Activated naive CD8-positive, alpha-beta T cell treated with anti-CD3 and anti-CD28 coated beads, Interleukin-2, amount 10 ng/mL, durations not matched to agents 7 days and 5 days (primary cell): ENCODE measurements around the gene PHC3. TPM values are rescaled to one million over a fixed set of nuclear protein-coding genes. Genes with fewer than 3 reads are reported as not detected.
"Not testable (repeated sequence)": the region's sequence is repeated elsewhere in the genome, so short reads cannot be mapped to it uniquely, and the experiment has no call there.

Experiments used
- ATAC-seq: fragments of 150-1000 bp; cut with Tn5 transposase; one replicate; pipeline ENCODE4 v1.10.0; 2021; ENCODE audit warnings: low read depth, moderate library complexity
- POLR2A ChIA-PET: fragments of 350-600 bp; sonication (Branson Sonifier 250); formaldehyde crosslinking; loops from one replicate; lab custom pipeline; 2021; ENCODE audit warnings: antibody characterized with exemption; lab: Charles Lee
- DNase-seq: peaks from one replicate; pipeline ENCODE4 v3.0.0; 2021
- H3K27ac Mint-ChIP-seq: one replicate; pipeline ENCODE4 v1.8.0; 2022; ENCODE audit warnings: mild to moderate bottlenecking, mixed read lengths
- H3K27me3 Mint-ChIP-seq: one replicate; pipeline ENCODE4 v1.8.0; 2022; ENCODE audit warnings: mild to moderate bottlenecking, moderate library complexity, mixed read lengths
- H3K36me3 Mint-ChIP-seq: one replicate; pipeline ENCODE4 v1.8.0; 2021; ENCODE audit warnings: mild to moderate bottlenecking, mixed read lengths
- H3K4me1 Mint-ChIP-seq: one replicate; pipeline ENCODE4 v1.8.0; 2021; ENCODE audit warnings: mixed read lengths
- H3K4me3 Mint-ChIP-seq: one replicate; pipeline ENCODE4 v1.8.0; 2022; ENCODE audit warnings: mild to moderate bottlenecking, moderate library complexity, mixed read lengths
- H3K9me3 Mint-ChIP-seq: one replicate; pipeline ENCODE4 v1.8.0; 2021; ENCODE audit warnings: mixed read lengths
- total RNA-seq, 2 experiments: library from RNA; stranded (reverse); gene quantifications; one replicate each; pipeline ENCODE4 v1.2.3, GENCODE V29; 2021

PHC3 gene
- total RNA-seq, 2 experiments from 2014 or later, result 94.9 to 105 TPM

DNA sequence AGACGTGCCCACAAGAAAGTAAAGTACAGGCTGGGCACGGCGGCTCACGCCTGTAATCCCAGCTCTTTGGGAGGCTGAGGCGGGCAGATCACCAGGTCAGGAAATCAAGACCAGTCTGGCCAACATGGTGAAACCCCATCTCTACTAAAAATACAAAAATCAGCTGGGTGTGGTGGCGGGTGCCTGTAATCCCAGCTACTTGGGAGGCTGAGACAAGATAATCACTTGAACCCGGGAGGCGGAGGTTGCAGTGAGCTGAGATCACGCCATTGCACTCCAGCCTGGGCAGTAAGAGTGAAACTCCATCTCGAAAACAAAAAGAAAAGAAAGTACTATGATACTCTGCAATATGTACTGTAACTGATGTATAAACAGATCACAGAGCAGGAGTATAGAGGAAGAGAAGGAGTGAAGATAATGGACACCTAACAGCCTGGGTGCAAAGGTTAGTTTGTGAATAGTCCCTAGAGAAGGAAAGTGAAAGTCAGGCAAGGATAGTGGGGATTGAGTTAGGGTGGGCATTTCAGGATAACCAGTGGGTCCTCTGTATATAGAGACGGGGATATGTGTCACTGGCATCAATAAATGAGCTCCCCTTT is 24.7 kb upstream of the PHC3 start:
- H3K27ac Mint-ChIP-seq, DNase-seq, POLR2A ChIA-PET, H3K4me3 Mint-ChIP-seq, H3K36me3 Mint-ChIP-seq, H3K9me3 Mint-ChIP-seq, ATAC-seq, H3K4me1 Mint-ChIP-seq: not testable (repeated sequence)
- peaks cover 11% of the 10 kb centered on the region for H3K27me3 Mint-ChIP-seq

DNA sequence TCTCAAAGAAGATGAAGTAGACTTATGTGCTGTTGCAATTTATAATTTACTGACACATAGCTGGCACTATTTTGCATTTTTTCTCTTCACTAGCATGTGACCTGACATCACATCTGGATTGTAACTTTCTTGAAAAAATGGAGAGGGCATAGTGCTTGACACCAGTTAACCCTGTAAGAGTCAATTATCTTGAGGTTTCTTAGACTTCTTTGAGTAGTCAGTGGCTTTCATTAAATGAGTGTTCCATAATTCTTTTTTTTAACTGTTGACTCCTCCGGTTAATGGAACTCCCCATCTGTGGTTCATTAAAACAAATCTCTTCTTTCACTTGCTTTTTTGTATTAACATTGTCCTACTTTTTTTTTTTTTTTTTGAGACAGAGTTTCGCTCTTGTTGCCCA is 23.8 kb upstream of the PHC3 start:
- Mint-ChIP-seq H3K4me1 (no peaks in the 10 kb centered on the region), H3K27me3 (peaks cover 15% of the 10 kb centered on the region), H3K27ac (no peak overlapping the region), H3K9me3 (no peaks in the 10 kb centered on the region), H3K4me3 (no peak overlapping the region), H3K36me3 (no peaks in the 10 kb centered on the region)
- POLR2A ChIA-PET, result no interaction called here
- ATAC-seq (no peak), DNase-seq (no peak)

DNA sequence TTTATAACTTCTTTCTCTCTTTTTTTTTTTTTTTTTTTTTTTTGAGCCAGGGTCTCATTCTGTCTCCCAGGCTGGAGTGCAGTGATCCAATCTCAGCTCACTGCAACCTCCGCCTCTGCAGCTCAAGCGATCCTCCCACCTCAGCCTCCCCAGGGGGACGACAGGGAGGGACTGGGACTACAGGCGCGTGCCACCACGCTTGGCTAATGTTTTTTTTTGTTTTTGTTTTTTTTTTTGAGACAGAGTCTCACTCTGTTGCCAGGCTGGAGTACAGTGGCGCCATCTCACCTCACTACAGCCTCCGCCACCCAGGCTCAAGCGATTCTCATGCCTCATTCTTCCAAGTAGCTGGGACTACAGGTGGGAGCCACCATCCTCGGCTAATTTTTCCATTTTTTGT is 23.0 kb upstream of the PHC3 start:
- Mint-ChIP-seq H3K4me3 (no peak overlapping the region), H3K27ac (no peak overlapping the region), H3K9me3 (no peaks in the 10 kb centered on the region), H3K36me3 (no peaks in the 10 kb centered on the region), H3K27me3 (peaks cover 15% of the 10 kb centered on the region), H3K4me1 (peaks cover 2% of the 10 kb centered on the region)
- ATAC-seq, result no peak
- POLR2A ChIA-PET, result interaction anchor here (0.5 kb wide), 1 partner anchor 239 kb away, joined by 3 read pairs; no protein-coding TSS in a partner anchor
- DNase-seq, result no peak

DNA sequence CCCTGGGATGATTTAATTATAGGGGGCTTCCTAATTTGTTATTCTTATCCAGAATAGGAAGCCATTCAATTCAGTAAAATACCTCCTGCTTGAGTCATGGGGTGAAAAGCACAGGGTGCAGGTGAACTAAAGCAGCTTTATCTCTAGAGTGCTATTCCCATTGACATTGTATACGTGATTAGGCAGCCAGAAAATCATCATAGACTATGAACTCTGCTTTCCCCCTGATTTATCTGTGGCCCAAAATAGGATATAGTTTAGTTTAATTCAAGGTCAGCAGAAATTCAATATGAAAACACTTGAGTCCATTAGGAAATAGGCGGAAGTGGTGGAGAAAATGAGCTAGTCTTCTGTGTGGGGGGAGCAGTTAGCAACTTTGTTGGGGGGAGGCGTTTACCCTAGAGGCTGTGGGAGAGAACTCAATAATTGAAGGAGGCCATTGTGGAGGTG is 22.5 kb upstream of the PHC3 start:
- no peak overlapping the region for H3K27ac Mint-ChIP-seq
- peaks cover 15% of the 10 kb centered on the region for H3K27me3 Mint-ChIP-seq
- DNase-seq (no peak), ATAC-seq (no peak)
- H3K9me3 Mint-ChIP-seq, result no peaks in the 10 kb centered on the region
- peaks cover 2% of the 10 kb centered on the region for H3K4me1 Mint-ChIP-seq
- no peak overlapping the region for H3K4me3 Mint-ChIP-seq
- POLR2A ChIA-PET, result interaction anchor here (0.5 kb wide), 1 partner anchor 238 kb away, joined by 3 read pairs; no protein-coding TSS in a partner anchor
- no peaks in the 10 kb centered on the region for H3K36me3 Mint-ChIP-seq

DNA sequence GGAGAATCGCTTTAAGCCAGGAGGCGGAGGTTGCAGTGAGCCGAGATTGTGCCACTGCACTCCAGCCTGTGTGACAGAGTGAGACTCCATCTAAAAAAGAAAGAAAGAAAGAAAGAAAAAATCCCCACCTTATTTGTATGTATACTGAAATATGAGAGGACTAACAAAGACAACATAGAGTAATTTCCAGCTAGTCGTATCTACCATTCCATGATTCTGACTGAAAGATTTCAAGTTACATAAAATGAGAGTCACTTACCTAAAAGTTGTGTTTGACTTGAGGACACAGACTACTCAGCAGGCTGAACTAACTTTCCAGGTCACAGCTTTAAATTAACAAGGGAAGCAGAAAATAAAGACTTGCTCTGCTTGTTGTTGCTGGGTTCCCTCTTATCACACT is 21.9 kb upstream of the PHC3 start:
- peaks cover 18% of the 10 kb centered on the region for H3K27me3 Mint-ChIP-seq
- H3K9me3 Mint-ChIP-seq, result no peaks in the 10 kb centered on the region
- H3K36me3 Mint-ChIP-seq, result no peaks in the 10 kb centered on the region
- ATAC-seq (no peak), DNase-seq (no peak)
- peaks cover 2% of the 10 kb centered on the region for H3K4me1 Mint-ChIP-seq
- no peak overlapping the region for H3K4me3 Mint-ChIP-seq
- POLR2A ChIA-PET, result interaction anchor here (0.6 kb wide), 1 partner anchor 1257 kb away, joined by 3 read pairs; the partner anchor contains the start of gene TNIK
- no peak overlapping the region for H3K27ac Mint-ChIP-seq

DNA sequence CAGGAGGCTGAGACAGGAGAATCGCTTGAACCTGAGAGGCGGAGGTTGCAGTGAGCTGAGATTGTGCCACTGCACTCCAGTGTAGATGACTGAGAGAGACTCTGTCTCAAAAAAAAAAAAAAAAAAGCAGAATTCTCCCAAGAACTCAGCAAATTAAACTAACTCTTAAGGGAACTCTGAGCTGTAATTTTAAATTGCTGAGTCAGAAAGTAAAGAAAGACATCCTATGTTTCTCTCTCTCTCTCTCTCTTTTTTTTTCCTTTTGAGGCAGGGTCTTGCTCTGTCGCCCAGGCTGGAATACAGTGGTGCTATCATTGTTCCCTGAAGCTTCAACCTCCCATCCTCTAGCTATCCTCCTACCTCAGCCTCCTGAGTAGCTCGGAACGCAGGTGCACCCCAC is 20.0 kb upstream of the PHC3 start:
- Mint-ChIP-seq H3K9me3 (no peaks in the 10 kb centered on the region), H3K27ac (no peak overlapping the region), H3K4me3 (no peak overlapping the region), H3K4me1 (peaks cover 2% of the 10 kb centered on the region), H3K36me3 (no peaks in the 10 kb centered on the region), H3K27me3 (peaks cover 15% of the 10 kb centered on the region)
- POLR2A ChIA-PET, result no interaction called here
- ATAC-seq (no peak), DNase-seq (no peak)

DNA sequence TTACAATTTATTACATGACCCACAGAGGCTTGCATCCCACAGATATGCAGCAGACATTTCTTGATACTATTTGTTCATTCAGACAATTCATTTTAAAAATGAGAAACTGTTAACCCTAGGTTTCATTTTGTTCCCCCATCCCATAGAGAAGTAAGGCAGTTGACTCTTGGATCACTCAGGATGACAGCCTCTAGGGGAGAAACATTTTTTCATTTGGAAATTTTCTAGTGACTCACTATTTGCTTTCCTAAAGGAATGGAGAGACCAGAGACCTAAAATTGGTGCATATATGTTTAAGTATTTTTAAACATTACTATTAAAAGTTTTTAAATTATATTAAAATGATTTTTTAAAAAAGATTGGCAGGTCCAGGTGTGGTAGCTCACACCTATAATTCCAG is 19.5 kb upstream of the PHC3 start:
- Mint-ChIP-seq H3K9me3 (no peaks in the 10 kb centered on the region), H3K36me3 (no peaks in the 10 kb centered on the region), H3K4me1 (peaks cover 2% of the 10 kb centered on the region), H3K27me3 (peaks cover 13% of the 10 kb centered on the region), H3K4me3 (no peak overlapping the region), H3K27ac (no peak overlapping the region)
- POLR2A ChIA-PET, result no interaction called here
- no peak for ATAC-seq
- DNase-seq, result no peak

DNA sequence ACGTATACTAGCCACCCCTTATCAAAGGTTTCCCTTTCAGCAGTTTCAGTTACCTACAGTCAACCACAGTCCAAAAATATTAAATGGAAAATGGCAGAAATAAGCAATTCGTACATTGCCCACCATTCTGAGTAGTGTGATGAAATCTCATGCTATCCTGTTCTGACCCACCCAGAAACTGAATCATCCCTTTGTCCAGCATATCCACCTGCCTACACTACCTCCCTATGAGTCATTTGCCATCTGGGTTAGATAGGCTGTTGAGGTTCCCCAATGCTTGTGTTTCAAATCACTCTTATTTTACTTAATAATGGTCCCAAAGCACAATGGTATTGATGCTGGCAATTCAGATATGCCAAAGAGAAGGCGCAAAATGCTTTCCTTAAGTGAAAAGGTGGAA is 15.3 kb upstream of the PHC3 start:
- Mint-ChIP-seq H3K36me3 (no peaks in the 10 kb centered on the region), H3K27ac (no peak overlapping the region), H3K27me3 (peaks cover 12% of the 10 kb centered on the region), H3K9me3 (no peaks in the 10 kb centered on the region), H3K4me1 (peaks cover 2% of the 10 kb centered on the region), H3K4me3 (no peak overlapping the region)
- POLR2A ChIA-PET, result no interaction called here
- DNase-seq (no peak), ATAC-seq (no peak)

DNA sequence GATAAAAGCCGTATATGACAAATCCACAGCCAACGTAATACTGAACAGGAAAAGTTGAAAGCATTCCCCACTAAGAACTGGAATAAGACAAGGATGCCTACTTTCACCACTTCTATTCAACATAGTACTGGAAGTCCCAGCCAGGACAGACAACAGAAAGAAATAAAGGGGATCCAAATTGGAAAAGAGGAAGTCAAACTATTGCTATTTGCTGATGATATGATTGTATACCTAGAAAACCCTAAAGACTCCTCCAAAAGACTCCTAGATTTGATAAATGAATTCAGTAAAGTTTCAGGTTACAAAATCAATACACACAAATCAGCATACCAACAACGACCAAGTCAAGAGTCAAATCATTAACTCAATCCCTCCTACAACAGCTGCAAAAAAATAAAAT is 14.2 kb upstream of the PHC3 start:
- H3K4me3 Mint-ChIP-seq, H3K27me3 Mint-ChIP-seq, DNase-seq, H3K4me1 Mint-ChIP-seq, ATAC-seq, H3K36me3 Mint-ChIP-seq, H3K9me3 Mint-ChIP-seq, POLR2A ChIA-PET, H3K27ac Mint-ChIP-seq: not testable (repeated sequence)

DNA sequence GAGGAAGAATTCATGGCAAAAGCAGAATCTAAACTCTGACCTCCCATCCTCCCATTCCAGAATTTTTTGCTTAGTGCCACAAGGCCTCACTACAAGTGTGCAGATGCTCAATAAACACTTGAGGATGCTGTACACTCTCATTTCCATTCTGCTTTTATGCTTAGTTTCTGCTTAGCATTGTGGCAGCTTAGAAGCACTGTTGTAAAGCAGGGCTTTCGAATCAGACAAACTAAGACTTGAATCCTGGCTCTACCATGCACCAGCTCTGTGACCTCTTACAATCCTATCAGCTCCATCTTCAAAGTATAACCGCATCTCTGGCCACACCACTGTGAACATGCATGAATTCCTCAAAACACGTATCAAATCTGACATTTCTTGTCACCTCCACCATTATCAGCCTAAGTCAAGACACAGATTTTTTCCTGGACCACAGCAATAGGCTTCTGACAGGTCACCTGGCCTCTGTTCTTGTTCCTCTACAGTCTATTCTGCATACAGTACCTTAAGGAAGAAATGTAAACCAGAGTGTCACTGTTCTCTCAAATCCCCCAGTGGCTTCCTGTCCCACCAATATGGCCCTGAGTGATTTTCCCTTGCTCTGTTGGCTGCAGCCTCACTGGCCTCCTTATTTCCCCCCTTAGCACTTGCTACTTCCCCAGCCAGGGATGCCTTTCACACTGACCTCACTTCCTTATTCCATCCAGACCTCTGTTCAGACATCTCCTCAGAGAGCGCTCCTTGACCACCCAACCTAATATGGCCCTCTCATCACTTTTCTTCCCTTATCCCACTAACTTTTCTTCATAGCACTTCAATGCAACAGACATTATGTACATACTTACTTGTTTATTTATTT is 8.1 kb upstream of the PHC3 start:
- POLR2A ChIA-PET, result no interaction called here
- Mint-ChIP-seq H3K9me3 (no peaks in the 10 kb centered on the region), H3K27me3 (no peaks in the 10 kb centered on the region), H3K4me3 (peak overlapping the region; percentile 33), H3K27ac (no peak overlapping the region), H3K36me3 (no peaks in the 10 kb centered on the region), H3K4me1 (peaks cover 10% of the 10 kb centered on the region)
- DNase-seq, result no peak
- ATAC-seq, result peak; percentile 15

DNA sequence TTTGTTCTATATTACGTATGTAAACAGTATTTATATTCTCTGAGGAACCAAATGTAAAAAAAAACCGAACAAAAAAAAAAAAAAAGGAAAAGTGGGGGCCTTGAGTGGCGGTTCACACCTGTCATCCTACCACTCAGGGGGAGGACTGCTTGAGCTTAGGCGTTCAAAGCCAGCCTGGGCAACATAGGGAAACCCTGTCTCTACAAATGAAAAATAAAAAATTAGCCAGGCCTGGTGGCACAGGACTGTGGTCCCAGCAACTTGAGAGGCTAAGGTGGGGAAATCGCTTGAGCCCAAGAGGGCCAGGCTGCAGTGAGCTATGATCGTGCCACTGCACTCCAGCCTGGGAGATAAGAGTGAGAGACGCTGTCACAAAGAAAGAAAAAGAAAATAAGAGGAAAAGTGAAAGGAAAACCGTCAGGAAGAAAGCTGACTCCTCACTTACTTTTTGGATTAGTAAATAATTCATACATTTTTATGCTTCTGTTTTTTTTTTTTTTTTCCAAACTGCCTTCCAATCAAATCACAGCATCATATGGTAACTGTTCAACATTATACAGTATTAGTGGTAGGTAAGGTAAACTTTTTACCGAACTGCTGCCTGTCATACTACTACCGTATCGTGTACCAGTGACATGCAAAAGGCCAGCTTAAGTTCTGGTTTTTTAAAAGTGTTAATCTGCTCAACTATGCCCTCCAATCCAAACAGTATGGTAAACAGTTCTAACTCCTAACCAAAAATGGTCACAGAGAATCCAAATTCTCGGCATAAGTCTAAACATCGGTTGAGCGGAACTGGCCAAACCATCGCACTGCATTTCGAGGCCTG is 1.2 kb downstream of the PHC3 start:
- H3K27me3 Mint-ChIP-seq, result no peaks in the 10 kb centered on the region
- H3K27ac Mint-ChIP-seq, result peak overlapping the region; percentile 99
- peaks cover 16% of the 10 kb centered on the region for H3K36me3 Mint-ChIP-seq
- POLR2A ChIA-PET, result interaction anchor here (0.6 to 2.7 kb wide), 8 partner anchors 9 to 235 kb away, joined by 3 to 27 read pairs (median 4); partner anchors contain the start of genes PRKCI and SKIL
- DNase-seq (peak; percentile 37), ATAC-seq (peak; percentile 27)
- H3K4me1 Mint-ChIP-seq, result peaks cover 23% of the 10 kb centered on the region
- H3K9me3 Mint-ChIP-seq, result no peaks in the 10 kb centered on the region
- peak overlapping the region; percentile 95 for H3K4me3 Mint-ChIP-seq

DNA sequence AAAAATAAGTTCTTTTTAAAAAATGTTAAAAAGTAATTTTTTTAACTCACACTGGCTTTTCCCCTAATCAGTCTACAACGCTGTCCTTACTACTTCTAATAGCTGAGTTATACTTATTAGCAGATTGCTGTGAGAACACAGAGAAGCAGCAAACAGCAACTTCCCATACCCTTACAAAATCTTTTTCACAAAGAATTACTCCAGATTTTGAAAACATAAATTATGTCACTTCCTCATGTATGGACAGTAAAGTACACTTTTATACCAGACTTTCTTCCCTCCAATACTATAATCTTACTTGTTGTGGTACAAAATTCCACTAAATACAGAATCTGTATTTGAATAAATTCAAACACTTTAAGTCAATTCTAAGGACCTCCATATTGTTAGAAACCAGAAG is 2.1 kb downstream of the PHC3 start:
- Mint-ChIP-seq H3K4me1 (peaks cover 29% of the 10 kb centered on the region), H3K9me3 (no peaks in the 10 kb centered on the region), H3K4me3 (peak overlapping the region; percentile 95), H3K27ac (peak overlapping the region; percentile 99), H3K27me3 (no peaks in the 10 kb centered on the region), H3K36me3 (peaks cover 21% of the 10 kb centered on the region)
- DNase-seq, result no peak
- POLR2A ChIA-PET, result interaction anchor here (1.3 to 2.6 kb wide), 3 partner anchors 9 to 178 kb away, joined by 4 to 27 read pairs (median 8); partner anchors contain the start of genes PRKCI and SKIL
- ATAC-seq, result no peak

DNA sequence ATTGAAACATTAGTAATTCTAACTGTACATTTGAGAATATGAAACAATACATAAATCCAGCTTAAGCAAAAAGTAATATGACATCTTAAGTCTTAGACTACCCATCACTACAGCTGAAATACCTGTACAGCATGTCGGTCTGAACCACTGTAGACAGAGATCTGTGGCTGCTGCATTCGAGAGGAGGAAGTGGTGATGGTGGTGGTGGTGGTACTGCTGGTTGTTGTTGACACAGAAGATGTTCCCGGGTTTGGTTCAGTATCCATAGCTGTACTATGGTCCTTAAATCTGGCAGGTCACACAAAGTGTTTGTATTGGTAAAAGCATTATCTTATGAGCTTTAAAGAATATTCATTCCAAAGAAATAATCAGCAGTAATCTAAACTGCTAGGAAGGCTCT is 2.9 kb downstream of the PHC3 start:
- Mint-ChIP-seq H3K4me3 (peak overlapping the region; percentile 58), H3K36me3 (peaks cover 23% of the 10 kb centered on the region), H3K27me3 (no peaks in the 10 kb centered on the region), H3K4me1 (peaks cover 31% of the 10 kb centered on the region), H3K9me3 (no peaks in the 10 kb centered on the region), H3K27ac (peak overlapping the region; percentile 82)
- ATAC-seq (peak; percentile 57), DNase-seq (peak; percentile 60)
- POLR2A ChIA-PET, result interaction anchor here (0.8 to 1.7 kb wide), 4 partner anchors 44 to 211 kb away, joined by 3 to 8 read pairs (median 4); partner anchors contain the start of genes PRKCI and SKIL
